A673 (cell line): ENCODE data around the gene IGFN1.

ENCODE experiments used
- EZH2 ChIP-seq: fragments of 200-600 bp; sonication (generic); IDR thresholded peaks from 2 replicates; pipeline ENCODE4 v1.6.1; 2017; ENCODE audit warnings: borderline replicate concordance, low read depth, mild to moderate bottlenecking, mixed read lengths, antibody characterized with exemption, low read length; ENCODE audit not compliant: poor library complexity, severe bottlenecking
- TF ChIP-seq, protein P1 (sequence below): fragments of 300-800, 200-600 bp; sonication (generic); conservative IDR thresholded peaks from 2 replicates; pipeline ENCODE4 v1.5.1; 2017; ENCODE audit warnings: low read depth, mild to moderate bottlenecking, antibody characterized with exemption, low read length, moderate library complexity, mixed read lengths

DNA sequence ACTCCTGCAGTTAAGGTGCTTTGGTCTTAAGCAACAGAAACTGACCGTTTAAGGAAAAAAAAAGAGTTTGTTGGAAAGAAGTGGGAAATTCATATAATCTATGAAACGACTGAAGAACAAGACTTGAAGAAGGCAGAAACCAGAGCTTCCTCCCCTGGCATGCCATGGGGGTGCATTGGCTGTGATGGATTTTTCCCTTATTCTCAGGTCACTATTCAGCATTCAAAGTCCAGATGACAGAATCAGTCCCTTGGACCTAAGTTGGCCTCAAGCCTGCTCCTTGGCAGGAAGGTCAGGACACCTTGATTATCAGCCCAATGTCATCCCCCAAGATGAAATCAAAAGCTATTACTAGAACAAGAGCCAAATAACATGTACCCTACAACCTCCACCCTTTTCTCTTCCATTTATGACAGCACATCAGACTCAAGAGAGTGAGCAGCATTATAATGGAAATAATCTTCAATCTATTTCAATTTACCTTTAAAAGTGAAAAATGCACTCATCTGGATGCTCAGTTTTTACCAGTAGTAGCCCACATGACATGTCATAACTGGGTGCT lies 20.6 kb upstream of the IGFN1 start:
- TF ChIP-seq, protein P1, sequence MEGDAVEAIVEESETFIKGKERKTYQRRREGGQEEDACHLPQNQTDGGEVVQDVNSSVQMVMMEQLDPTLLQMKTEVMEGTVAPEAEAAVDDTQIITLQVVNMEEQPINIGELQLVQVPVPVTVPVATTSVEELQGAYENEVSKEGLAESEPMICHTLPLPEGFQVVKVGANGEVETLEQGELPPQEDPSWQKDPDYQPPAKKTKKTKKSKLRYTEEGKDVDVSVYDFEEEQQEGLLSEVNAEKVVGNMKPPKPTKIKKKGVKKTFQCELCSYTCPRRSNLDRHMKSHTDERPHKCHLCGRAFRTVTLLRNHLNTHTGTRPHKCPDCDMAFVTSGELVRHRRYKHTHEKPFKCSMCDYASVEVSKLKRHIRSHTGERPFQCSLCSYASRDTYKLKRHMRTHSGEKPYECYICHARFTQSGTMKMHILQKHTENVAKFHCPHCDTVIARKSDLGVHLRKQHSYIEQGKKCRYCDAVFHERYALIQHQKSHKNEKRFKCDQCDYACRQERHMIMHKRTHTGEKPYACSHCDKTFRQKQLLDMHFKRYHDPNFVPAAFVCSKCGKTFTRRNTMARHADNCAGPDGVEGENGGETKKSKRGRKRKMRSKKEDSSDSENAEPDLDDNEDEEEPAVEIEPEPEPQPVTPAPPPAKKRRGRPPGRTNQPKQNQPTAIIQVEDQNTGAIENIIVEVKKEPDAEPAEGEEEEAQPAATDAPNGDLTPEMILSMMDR = no peak
- no peak for TF ChIP-seq EZH2
